ENCODE data around the gene HOXB3. TPM values are rescaled to one million over a fixed set of nuclear protein-coding genes. Genes with fewer than 3 reads are reported as not detected.

HOXB3 gene
- total RNA-seq, 3 donors from 2014 or later (not counting 1 experiment from before 2014, with no cell fraction given): 7.9 to 15.6 (median 15.3) TPM

DNA sequence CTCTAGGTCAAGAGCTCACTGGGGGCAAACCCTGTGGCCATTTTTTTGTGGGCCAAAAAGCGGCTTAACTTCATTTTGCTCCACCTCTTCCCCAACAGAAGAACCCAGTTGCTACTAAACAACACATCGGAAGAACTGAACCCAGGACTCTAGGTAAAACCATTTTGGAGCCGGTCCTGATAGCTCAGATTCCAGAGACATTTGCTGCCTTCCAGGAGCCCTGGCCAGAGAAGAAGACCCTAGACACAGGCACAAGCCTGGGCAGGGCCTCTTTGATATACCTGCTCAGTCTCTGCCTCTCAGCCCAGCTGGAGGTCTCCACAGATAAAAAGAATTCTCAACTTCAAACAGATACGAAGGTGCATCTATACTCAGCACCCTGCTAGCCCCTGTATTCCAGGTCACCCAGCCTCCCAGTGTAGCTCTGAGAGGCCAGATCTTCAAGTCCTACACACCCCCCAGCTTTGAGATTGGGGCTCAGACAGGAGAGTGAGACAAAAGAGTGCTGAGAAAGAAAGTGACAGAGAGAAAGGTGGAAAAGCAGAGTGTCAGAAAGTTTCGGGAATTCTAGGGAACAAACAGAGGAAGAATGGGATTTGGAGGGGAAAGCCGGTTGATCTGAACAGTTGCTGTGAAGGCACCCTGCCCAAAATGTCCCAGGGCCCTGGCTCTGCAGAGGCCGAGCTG, 42.7 kb upstream of the HOXB3 start:
- no peak overlapping the region for H3K4me3 ChIP-seq (ENCODE audit: low read length)
- Mint-ChIP-seq H3K4me3 (peak overlapping the region; percentile 52), H3K9me3 (no peaks in the 10 kb centered on the region)

DNA sequence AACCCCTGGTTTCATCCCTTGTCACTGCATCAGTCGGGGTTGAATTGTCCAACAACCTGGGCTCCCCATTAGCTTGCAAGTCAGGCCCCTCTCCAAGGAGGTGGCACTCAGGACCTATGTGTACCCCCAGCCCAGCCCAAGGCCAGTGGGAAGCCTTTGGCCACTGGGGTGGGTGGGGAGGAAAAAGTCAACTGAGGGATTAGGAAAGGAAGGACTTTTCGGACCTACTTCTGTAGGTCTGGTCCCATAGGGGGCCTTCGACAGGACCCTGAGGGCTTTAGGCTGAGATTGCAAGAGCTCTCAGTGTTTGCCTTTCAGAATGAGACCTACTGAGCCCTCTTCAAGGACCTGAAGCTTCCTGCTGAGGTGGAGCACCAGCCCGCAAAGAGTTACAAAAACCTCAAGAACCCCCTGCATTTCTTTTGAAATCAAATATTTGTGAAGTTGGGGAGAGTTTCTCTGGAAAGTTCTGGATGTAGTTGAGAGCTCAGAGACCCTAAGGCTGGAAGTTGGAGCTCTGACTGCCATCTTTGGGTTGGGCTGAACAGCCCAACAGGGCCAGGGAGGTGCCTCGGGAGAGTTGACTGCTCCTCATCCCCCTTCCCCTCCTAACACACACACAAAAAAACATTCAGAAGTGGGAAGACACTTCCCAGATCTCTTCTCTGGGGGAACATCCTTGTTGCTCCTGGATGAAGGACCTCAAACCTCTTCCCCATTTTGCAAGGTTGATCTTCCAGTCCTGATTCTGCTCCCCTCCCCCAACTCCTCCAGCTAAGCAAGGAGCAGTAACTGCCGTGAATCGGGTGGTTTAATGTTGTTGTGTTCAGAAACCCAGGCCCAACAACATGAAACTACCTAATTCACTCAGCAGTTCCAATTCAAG, 41.9 kb upstream of the HOXB3 start:
- peaks cover 67% of the 10 kb centered on the region for H3K27me3 ChIP-seq (ENCODE audit: control insufficient read depth, insufficient read depth, low read length)
- Mint-ChIP-seq H3K4me1 (peaks cover 2 to 13% of the 10 kb centered on the region in 2 donors), H3K9me3 (no peaks in the 10 kb centered on the region), H3K27ac (no peak overlapping the region), H3K27me3 (ENCODE audit: low read depth in 2 of 2) (peaks cover 85 to 93% of the 10 kb centered on the region in 2 donors), H3K36me3 (no peaks in the 10 kb centered on the region), H3K4me3 (no peak overlapping the region)
- peaks cover 19% of the 10 kb centered on the region for H3K4me1 ChIP-seq (ENCODE audit: control insufficient read depth, insufficient read depth, low read length)
- H3K36me3 ChIP-seq (ENCODE audit: control insufficient read depth, insufficient read depth, low read length): no peaks in the 10 kb centered on the region
- 87% methylated on average over 7 of the region's 7 CpGs for WGBS (ENCODE audit: insufficient coverage)
- H3K9me3 ChIP-seq (ENCODE audit: control insufficient read depth, insufficient read depth, low read length): no peaks in the 10 kb centered on the region
- ATAC-seq: no peak
- no peak overlapping the region for H3K4me3 ChIP-seq (ENCODE audit: low read length)
- intact Hi-C loops (cut with micrococcal nuclease): no loop called here
- DNase-seq: no peak
- H3K27ac ChIP-seq (ENCODE audit: low read length): no peak overlapping the region
- TF ChIP-seq, protein P1, sequence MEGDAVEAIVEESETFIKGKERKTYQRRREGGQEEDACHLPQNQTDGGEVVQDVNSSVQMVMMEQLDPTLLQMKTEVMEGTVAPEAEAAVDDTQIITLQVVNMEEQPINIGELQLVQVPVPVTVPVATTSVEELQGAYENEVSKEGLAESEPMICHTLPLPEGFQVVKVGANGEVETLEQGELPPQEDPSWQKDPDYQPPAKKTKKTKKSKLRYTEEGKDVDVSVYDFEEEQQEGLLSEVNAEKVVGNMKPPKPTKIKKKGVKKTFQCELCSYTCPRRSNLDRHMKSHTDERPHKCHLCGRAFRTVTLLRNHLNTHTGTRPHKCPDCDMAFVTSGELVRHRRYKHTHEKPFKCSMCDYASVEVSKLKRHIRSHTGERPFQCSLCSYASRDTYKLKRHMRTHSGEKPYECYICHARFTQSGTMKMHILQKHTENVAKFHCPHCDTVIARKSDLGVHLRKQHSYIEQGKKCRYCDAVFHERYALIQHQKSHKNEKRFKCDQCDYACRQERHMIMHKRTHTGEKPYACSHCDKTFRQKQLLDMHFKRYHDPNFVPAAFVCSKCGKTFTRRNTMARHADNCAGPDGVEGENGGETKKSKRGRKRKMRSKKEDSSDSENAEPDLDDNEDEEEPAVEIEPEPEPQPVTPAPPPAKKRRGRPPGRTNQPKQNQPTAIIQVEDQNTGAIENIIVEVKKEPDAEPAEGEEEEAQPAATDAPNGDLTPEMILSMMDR (IDR thresholded peaks at IDR 0.05): no peak

More for the DNA sequence above, 42.7 kb upstream of the HOXB3 start:
- H3K27me3 ChIP-seq (ENCODE audit: control insufficient read depth, insufficient read depth, low read length): peaks cover 63% of the 10 kb centered on the region
- TF ChIP-seq, protein P1 (IDR thresholded peaks at IDR 0.05): no peak
- no peak overlapping the region for H3K27ac ChIP-seq (ENCODE audit: low read length)
- Mint-ChIP-seq H3K4me1 (peaks cover 0 to 11% of the 10 kb centered on the region in 2 donors), H3K27me3 (ENCODE audit: low read depth in 2 of 2) (peaks cover 88 to 95% of the 10 kb centered on the region in 2 donors), H3K36me3 (no peaks in the 10 kb centered on the region), H3K27ac (no peak overlapping the region)
- ATAC-seq (no peak), DNase-seq (no peak)
- H3K9me3 ChIP-seq (ENCODE audit: control insufficient read depth, insufficient read depth, low read length): no peaks in the 10 kb centered on the region
- WGBS (ENCODE audit: insufficient coverage): 90% methylated on average over 7 of the region's 7 CpGs
- peaks cover 15% of the 10 kb centered on the region for H3K4me1 ChIP-seq (ENCODE audit: control insufficient read depth, insufficient read depth, low read length)
- intact Hi-C loops (cut with micrococcal nuclease): no loop called here
- no peaks in the 10 kb centered on the region for H3K36me3 ChIP-seq (ENCODE audit: control insufficient read depth, insufficient read depth, low read length)

DNA sequence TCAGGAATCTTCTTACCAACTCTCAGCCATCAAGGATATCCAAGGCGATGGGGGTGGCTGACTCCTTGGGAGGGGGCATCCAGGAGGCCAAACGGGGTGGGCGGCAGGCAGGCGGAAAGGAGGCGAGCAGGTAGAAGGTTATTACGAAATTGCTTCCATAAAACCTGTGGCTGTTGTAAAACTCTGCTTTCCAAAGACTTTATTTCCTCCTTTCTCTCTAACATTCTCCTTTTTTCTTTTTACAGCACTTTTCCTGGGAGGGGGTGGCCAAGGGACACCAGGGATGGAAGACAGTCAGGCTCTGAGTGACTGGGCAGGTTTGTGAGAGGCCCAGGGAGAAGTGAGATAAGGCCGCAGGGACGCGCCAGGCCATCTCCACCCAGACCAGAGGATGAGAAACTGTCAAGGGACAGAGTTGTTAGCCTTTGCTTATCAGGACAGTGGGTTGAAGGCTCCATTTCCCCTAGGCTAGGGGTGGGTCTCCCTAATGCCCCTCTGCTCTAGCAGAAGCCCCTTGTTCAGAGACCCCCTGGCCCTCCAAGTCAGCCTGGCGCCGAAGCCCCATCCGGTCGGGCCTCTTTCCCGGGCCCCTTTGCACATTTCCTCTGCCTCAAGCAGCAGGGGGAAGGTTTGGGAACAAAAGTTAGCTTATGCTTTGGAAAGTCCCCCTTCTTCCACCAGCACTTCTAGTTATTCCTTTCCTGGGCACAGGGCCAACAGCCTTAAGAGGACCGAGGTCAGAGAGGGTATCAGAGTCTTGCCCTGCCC, 41.1 kb upstream of the HOXB3 start:
- TF ChIP-seq, protein P1 (IDR thresholded peaks at IDR 0.05): no peak
- Mint-ChIP-seq H3K36me3 (no peaks in the 10 kb centered on the region), H3K9me3 (no peaks in the 10 kb centered on the region), H3K4me3 (no peak overlapping the region), H3K4me1 (peaks cover 10 to 15% of the 10 kb centered on the region in 2 donors), H3K27ac (no peak overlapping the region), H3K27me3 (ENCODE audit: low read depth in 2 of 2) (peaks cover 85 to 92% of the 10 kb centered on the region in 2 donors)
- intact Hi-C loops (cut with micrococcal nuclease): no loop called here
- Histone ChIP-seq H3K4me1 (ENCODE audit: control insufficient read depth, insufficient read depth, low read length) (peaks cover 21% of the 10 kb centered on the region), H3K9me3 (ENCODE audit: control insufficient read depth, insufficient read depth, low read length) (no peaks in the 10 kb centered on the region), H3K27me3 (ENCODE audit: control insufficient read depth, insufficient read depth, low read length) (peaks cover 70% of the 10 kb centered on the region), H3K27ac (ENCODE audit: low read length) (no peak overlapping the region), H3K36me3 (ENCODE audit: control insufficient read depth, insufficient read depth, low read length) (no peaks in the 10 kb centered on the region), H3K4me3 (ENCODE audit: low read length) (no peak overlapping the region)
- 81% methylated on average over 10 of the region's 15 CpGs for WGBS (ENCODE audit: insufficient coverage)
- ATAC-seq (no peak), DNase-seq (no peak)
